Measurements from ENCODE around the gene ITGA11.

Gene ITGA11

GRCh38 chr15:68430471-68431036 lies 1.4 kb downstream of the ITGA11 start:
- peaks cover 0 to 24% (median 8%) of the 10 kb centered on the region in 11 experiments; a peak in 6 of 22 replicates for H4K20me1 ChIP-seq
- no peaks in the 10 kb centered on the region for H3K36me3 ChIP-seq
- no peaks in the 10 kb centered on the region for H3K9me3 ChIP-seq (replicated peaks in 1 of 11)
- peaks cover 12 to 41% (median 30%) of the 10 kb centered on the region in 10 experiments for H3K4me1 ChIP-seq
- no peak overlapping the region for H3K27ac ChIP-seq
- TF ChIP-seq Cebpa-rat (IDR thresholded peaks at IDR 0.05): no peak
- H3K9ac ChIP-seq: no peak overlapping the region
- peak overlapping the region in 5 of 10 experiments; percentile 57 to 68 (median 59); a peak in 5 of 20 replicates for H3K4me3 ChIP-seq
- H3K4me2 ChIP-seq: peak overlapping the region in 10 of 11 experiments; percentile 94 to 100 (median 98); a peak in 18 of 22 replicates
- peaks cover 44 to 62% (median 54%) of the 10 kb centered on the region in 11 experiments for H3K27me3 ChIP-seq

GRCh38 chr15:68429691-68430470 lies 2.1 kb downstream of the ITGA11 start:
- H3K27me3 ChIP-seq: peaks cover 44 to 62% (median 54%) of the 10 kb centered on the region in 11 experiments
- H3K4me2 ChIP-seq: no peak overlapping the region

GRCh38 chr15:68428431-68428940 lies 3.5 kb downstream of the ITGA11 start:
- Histone ChIP-seq H4K20me1 (peaks cover 0 to 24% (median 8%) of the 10 kb centered on the region in 11 experiments; a peak in 6 of 22 replicates), H3K4me1 (peaks cover 12 to 35% (median 26%) of the 10 kb centered on the region in 10 experiments), H3K4me2 (no peak overlapping the region), H3K27ac (no peak overlapping the region), H3K9ac (no peak overlapping the region), H3K36me3 (no peaks in the 10 kb centered on the region), H3K9me3 (replicated peaks in 1 of 11) (no peaks in the 10 kb centered on the region), H3K27me3 (peaks cover 44 to 56% (median 53%) of the 10 kb centered on the region in 11 experiments), H3K4me3 (no peak overlapping the region)
- no peak for TF ChIP-seq Cebpa-rat (IDR thresholded peaks at IDR 0.05)

More at GRCh38 chr15:68429691-68430470, 2.1 kb downstream of the ITGA11 start:
- Histone ChIP-seq H3K9ac (no peak overlapping the region), H3K4me1 (peaks cover 12 to 41% (median 30%) of the 10 kb centered on the region in 10 experiments), H3K4me3 (no peak overlapping the region), H4K20me1 (peaks cover 0 to 24% (median 8%) of the 10 kb centered on the region in 11 experiments; a peak in 6 of 22 replicates), H3K9me3 (replicated peaks in 1 of 11) (no peaks in the 10 kb centered on the region), H3K36me3 (no peaks in the 10 kb centered on the region), H3K27ac (no peak overlapping the region)
- TF ChIP-seq Cebpa-rat (IDR thresholded peaks at IDR 0.05): no peak

GRCh38 chr15:68427963-68428362 lies 4.0 kb downstream of the ITGA11 start:
- H3K36me3 ChIP-seq: no peaks in the 10 kb centered on the region
- H3K4me2 ChIP-seq: no peak overlapping the region
- no peak overlapping the region for H3K27ac ChIP-seq
- no peaks in the 10 kb centered on the region for H3K9me3 ChIP-seq (replicated peaks in 1 of 11)
- TF ChIP-seq Cebpa-rat (IDR thresholded peaks at IDR 0.05): no peak
- peaks cover 40 to 51% (median 48%) of the 10 kb centered on the region in 11 experiments for H3K27me3 ChIP-seq
- H3K4me1 ChIP-seq: peaks cover 12 to 32% (median 25%) of the 10 kb centered on the region in 10 experiments
- H3K9ac ChIP-seq: no peak overlapping the region
- H3K4me3 ChIP-seq: no peak overlapping the region
- peaks cover 0 to 23% (median 8%) of the 10 kb centered on the region in 11 experiments; a peak in 6 of 22 replicates for H4K20me1 ChIP-seq

- H3K27ac ChIP-seq: no peak overlapping the region
- no peaks in the 10 kb centered on the region for H3K36me3 ChIP-seq
- H4K20me1 ChIP-seq: peaks cover 0 to 18% (median 8%) of the 10 kb centered on the region in 11 experiments; a peak in 5 of 22 replicates
- H3K9me3 ChIP-seq (replicated peaks in 1 of 11): no peaks in the 10 kb centered on the region
- H3K4me1 ChIP-seq: peaks cover 12 to 28% (median 24%) of the 10 kb centered on the region in 10 experiments
- H3K4me2 ChIP-seq: peak overlapping the region in 8 of 11 experiments; percentile 1 to 49 (median 26); a peak in 6 of 22 replicates
- peaks cover 34 to 45% (median 42%) of the 10 kb centered on the region in 11 experiments for H3K27me3 ChIP-seq
- H3K9ac ChIP-seq: no peak overlapping the region
- no peak for TF ChIP-seq Cebpa-rat (IDR thresholded peaks at IDR 0.05)
- H3K4me3 ChIP-seq: no peak overlapping the region
These were observed 4.6 kb downstream of the ITGA11 start for GRCh38 chr15:68427366-68427765.

- Histone ChIP-seq H3K27ac (no peak overlapping the region), H3K4me1 (peaks cover 3 to 15% (median 12%) of the 10 kb centered on the region in 10 experiments), H3K9ac (no peak overlapping the region), H4K20me1 (peaks cover 0 to 12% (median 1%) of the 10 kb centered on the region in 11 experiments; a peak in 4 of 22 replicates), H3K36me3 (no peaks in the 10 kb centered on the region), H3K4me2 (no peak overlapping the region), H3K4me3 (no peak overlapping the region), H3K9me3 (replicated peaks in 1 of 11) (no peaks in the 10 kb centered on the region), H3K27me3 (peaks cover 22 to 33% (median 30%) of the 10 kb centered on the region in 11 experiments)
- TF ChIP-seq Cebpa-rat (IDR thresholded peaks at IDR 0.05): no peak
These were observed 5.8 kb downstream of the ITGA11 start for GRCh38 chr15:68426116-68426515.

- peaks cover 16 to 27% (median 24%) of the 10 kb centered on the region in 11 experiments for H3K27me3 ChIP-seq
- no peak overlapping the region for H3K4me2 ChIP-seq
- peaks cover 0 to 9% (median 7%) of the 10 kb centered on the region in 10 experiments; a peak in 13 of 20 replicates for H3K4me1 ChIP-seq
- H3K27ac ChIP-seq: no peak overlapping the region
- H3K4me3 ChIP-seq: no peak overlapping the region
- no peaks in the 10 kb centered on the region for H3K36me3 ChIP-seq
- H4K20me1 ChIP-seq: peaks cover 0 to 7% (median 0%) of the 10 kb centered on the region in 11 experiments; a peak in 3 of 22 replicates
- no peaks in the 10 kb centered on the region for H3K9me3 ChIP-seq (replicated peaks in 1 of 11)
- no peak overlapping the region for H3K9ac ChIP-seq
- TF ChIP-seq Cebpa-rat (IDR thresholded peaks at IDR 0.05): no peak
These were observed 6.4 kb downstream of the ITGA11 start for GRCh38 chr15:68425428-68426060.

GRCh38 chr15:68424754-68425390 lies 7.1 kb downstream of the ITGA11 start:
- Histone ChIP-seq H3K27me3 (peaks cover 9 to 20% (median 17%) of the 10 kb centered on the region in 11 experiments), H3K9me3 (replicated peaks in 1 of 11) (no peaks in the 10 kb centered on the region), H3K27ac (no peak overlapping the region), H3K36me3 (no peaks in the 10 kb centered on the region), H3K9ac (no peak overlapping the region), H3K4me1 (peaks cover 0 to 8% (median 6%) of the 10 kb centered on the region in 10 experiments; a peak in 11 of 20 replicates), H4K20me1 (no peaks in the 10 kb centered on the region), H3K4me2 (no peak overlapping the region), H3K4me3 (no peak overlapping the region)
- no peak for TF ChIP-seq Cebpa-rat (IDR thresholded peaks at IDR 0.05)

Measured in BLaER1 treated with 17β-estradiol and CSF1 and Interleukin-3, amounts not matched to agents 10 nM and 100 nM (cell line).